Activated CD4-positive, alpha-beta memory T cell treated with anti-CD3 and anti-CD28 coated beads for 36 hours (primary cell): Measurements from ENCODE around the gene EIF5B. TPM values are rescaled to one million over a fixed set of nuclear protein-coding genes. Genes with fewer than 3 reads are reported as not detected.

Source experiments
- CTCF ChIA-PET: fragments of 350-600 bp; sonication (Branson Sonifier 250); formaldehyde crosslinking; loops from one replicate; lab custom pipeline; 2021; ENCODE audit warnings: antibody characterized with exemption, inconsistent platforms; lab: Charles Lee
- POLR2A ChIA-PET: fragments of 350-600 bp; sonication (Branson Sonifier 250); formaldehyde crosslinking; loops from one replicate; lab custom pipeline; 2021; ENCODE audit warnings: antibody characterized with exemption; lab: Charles Lee
- DNase-seq: peaks from one replicate; pipeline ENCODE4 v3.0.0-alpha.2; 2020
- H3K27ac Mint-ChIP-seq: one replicate; pipeline ENCODE4 v1.8.0; 2021; ENCODE audit warnings: mixed read lengths
- H3K27me3 Mint-ChIP-seq: one replicate; pipeline ENCODE4 v1.8.0; 2021; ENCODE audit warnings: mixed read lengths
- H3K36me3 Mint-ChIP-seq: one replicate; pipeline ENCODE4 v1.8.0; 2021; ENCODE audit warnings: mixed read lengths
- H3K4me1 Mint-ChIP-seq: one replicate; pipeline ENCODE4 v1.8.0; 2021; ENCODE audit warnings: low read depth, mixed read lengths
- H3K4me3 Mint-ChIP-seq: one replicate; pipeline ENCODE4 v1.8.0; 2021; ENCODE audit warnings: mild to moderate bottlenecking, mixed read lengths
- H3K9me3 Mint-ChIP-seq: one replicate; pipeline ENCODE4 v1.8.0; 2021; ENCODE audit warnings: mixed read lengths
- intact Hi-C: fragments of 100-400 bp; cut with micrococcal nuclease; formaldehyde crosslinking; loops from one replicate; pipeline ENCODE4 v1.15.1; 2023
- total RNA-seq, 2 experiments: library from RNA; stranded (reverse); gene quantifications; one replicate each; pipeline ENCODE4 v1.2.3, GENCODE V29; 2021

Gene EIF5B
- total RNA-seq, 2 experiments from 2014 or later = 69.7 to 72.0 TPM

DNA sequence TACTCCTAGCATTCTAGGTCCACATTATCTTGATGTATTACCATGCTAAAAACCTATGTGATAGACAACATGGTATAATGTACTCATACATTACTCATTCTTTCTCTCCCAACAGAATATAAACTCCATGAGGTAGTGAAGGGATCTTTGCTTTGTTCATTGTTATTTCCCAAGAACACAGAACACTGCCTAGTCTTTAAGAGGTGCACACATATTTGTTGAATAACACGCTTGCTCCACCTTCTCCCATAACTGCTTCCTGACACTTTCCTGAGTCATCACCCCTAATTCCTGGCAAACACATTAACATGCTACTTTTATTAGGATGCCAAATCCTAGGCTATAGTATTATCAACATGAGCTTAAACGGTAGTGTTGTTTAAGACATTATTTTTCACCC is 111.4 kb downstream of the EIF5B start:
- ChIA-PET CTCF (no interaction called here), POLR2A (no interaction called here)
- no peak overlapping the region for H3K27ac Mint-ChIP-seq
- H3K36me3 Mint-ChIP-seq = peaks cover 20% of the 10 kb centered on the region
- no peak overlapping the region for H3K4me3 Mint-ChIP-seq
- DNase-seq = no peak
- H3K4me1 Mint-ChIP-seq = peaks cover 23% of the 10 kb centered on the region
- H3K27me3 Mint-ChIP-seq = no peaks in the 10 kb centered on the region
- intact Hi-C loops = no loop called here
- no peaks in the 10 kb centered on the region for H3K9me3 Mint-ChIP-seq

DNA sequence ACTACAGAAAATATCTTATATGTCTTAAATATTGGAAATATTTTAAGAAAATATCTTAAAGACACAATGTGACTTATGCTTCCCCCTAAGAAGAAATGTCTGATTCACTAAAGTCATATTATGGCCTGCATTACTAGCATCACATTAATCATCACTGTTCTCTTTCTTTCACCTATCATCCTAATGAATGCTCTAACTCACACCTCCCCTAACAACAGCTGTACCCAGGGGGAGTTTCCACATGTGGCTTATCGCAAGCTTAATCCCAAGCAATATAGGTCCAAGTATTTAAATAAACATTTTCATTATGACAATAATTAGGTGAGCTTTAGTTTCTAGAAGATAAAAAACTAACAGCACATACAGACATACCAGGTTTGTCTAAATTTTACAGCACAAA is 113.0 kb downstream of the EIF5B start:
- intact Hi-C loops = no loop called here
- Mint-ChIP-seq H3K27ac (no peak overlapping the region), H3K36me3 (peaks cover 24% of the 10 kb centered on the region)

More for the DNA sequence above, 113.0 kb downstream of the EIF5B start:
- CTCF ChIA-PET = interaction anchor here (0.7 to 2.0 kb wide), 3 partner anchors 11 to 377 kb away, joined by 3 to 6 read pairs (median 4); partner anchors contain the start of gene REV1
- H3K4me3 Mint-ChIP-seq = no peak overlapping the region
- H3K4me1 Mint-ChIP-seq = peaks cover 10% of the 10 kb centered on the region
- H3K9me3 Mint-ChIP-seq = no peaks in the 10 kb centered on the region
- DNase-seq = no peak
- POLR2A ChIA-PET = no interaction called here
- no peaks in the 10 kb centered on the region for H3K27me3 Mint-ChIP-seq

Other genes with a start within 250 kb of the EIF5B start
- under 1 TPM; 0.48 to 0.50 TPM for gene C2orf15, start 195.7 kb upstream of the EIF5B start, total RNA-seq
- 1 to 10 TPM; 6.3 to 7.0 TPM for gene TSGA10, start 182.4 kb upstream of the EIF5B start, total RNA-seq
- gene LIPT1, start 182.4 kb upstream of the EIF5B start, total RNA-seq = 1 to 10 TPM; 3.3 to 4.6 TPM
- 10 to 100 TPM; 67.4 to 75.5 TPM for gene MITD1, start 156.3 kb upstream of the EIF5B start, total RNA-seq
- 10 to 100 TPM; 30.3 to 30.8 TPM for gene MRPL30, start 156.2 kb upstream of the EIF5B start, total RNA-seq
- gene LYG2, start 81.7 kb upstream of the EIF5B start, total RNA-seq = not detected
- gene LYG1, start 36.2 kb upstream of the EIF5B start, total RNA-seq = 1 to 10 TPM in 1 of 2 experiments, under 1 TPM in 1; 0.29 to 1.2 TPM
- 10 to 100 TPM; 29.6 to 30.5 TPM for gene TXNDC9, start 1.1 kb upstream of the EIF5B start, total RNA-seq
- 10 to 100 TPM; 22.6 to 30.6 TPM for gene REV1, start 152.6 kb downstream of the EIF5B start, total RNA-seq